Fibroblast of skin of right quadriceps (primary cell): ENCODE measurements around the gene RAD23B.
A peak's percentile ranks its signal among the peaks of the same experiment; 100 is the strongest.
"Not testable (repeated sequence)": the region's sequence is repeated elsewhere in the genome, so short reads cannot be mapped to it uniquely, and the experiment has no call there.

Experiments
- DNase-seq: peaks from one replicate; pipeline ENCODE4 v3.0.0-alpha.2; 2013

The RAD23B gene

GRCh38 chr9:107294756-107295155, 11.7 kb downstream of the RAD23B start:
- no peak for DNase-seq

- no peak for DNase-seq
These were observed 12.9 kb downstream of the RAD23B start for GRCh38 chr9:107295995-107296394.

GRCh38 chr9:107296592-107296991, 13.5 kb downstream of the RAD23B start:
- DNase-seq: not testable (repeated sequence)

GRCh38 chr9:107299437-107299836, 16.4 kb downstream of the RAD23B start:
- DNase-seq: no peak

GRCh38 chr9:107306308-107306707, 23.2 kb downstream of the RAD23B start:
- DNase-seq: no peak

GRCh38 chr9:107307331-107307730, 24.3 kb downstream of the RAD23B start:
- DNase-seq: no peak

GRCh38 chr9:107308461-107308860, 25.4 kb downstream of the RAD23B start:
- DNase-seq: no peak

GRCh38 chr9:107309271-107309670, 26.2 kb downstream of the RAD23B start:
- DNase-seq: peak; percentile 34

GRCh38 chr9:107312376-107313050, 29.4 kb downstream of the RAD23B start:
- peak; percentile 13 for DNase-seq

- no peak for DNase-seq
These were observed 30.5 kb downstream of the RAD23B start for GRCh38 chr9:107313555-107314096.

GRCh38 chr9:107314763-107315162, 31.7 kb downstream of the RAD23B start:
- DNase-seq: no peak

GRCh38 chr9:107316795-107317661, 33.9 kb downstream of the RAD23B start:
- no peak for DNase-seq

GRCh38 chr9:107322643-107323042, 39.6 kb downstream of the RAD23B start:
- no peak for DNase-seq

- DNase-seq: no peak
These were observed 40.9 kb downstream of the RAD23B start for GRCh38 chr9:107323836-107324585.

- DNase-seq: no peak
These were observed 42.8 kb downstream of the RAD23B start for GRCh38 chr9:107325842-107326241.

GRCh38 chr9:107328510-107328909, 45.4 kb downstream of the RAD23B start:
- no peak for DNase-seq

- no peak for DNase-seq
These were observed 47.3 kb downstream of the RAD23B start for GRCh38 chr9:107330420-107330819.

- DNase-seq: no peak
These were observed 49.8 kb downstream of the RAD23B start for GRCh38 chr9:107332883-107333282.

GRCh38 chr9:107333363-107333762, 50.3 kb downstream of the RAD23B start:
- no peak for DNase-seq

GRCh38 chr9:107334103-107334776, 51.2 kb downstream of the RAD23B start:
- DNase-seq: no peak

- DNase-seq: no peak
These were observed 52.3 kb downstream of the RAD23B start for GRCh38 chr9:107335331-107335730.

- peak; percentile 68 for DNase-seq
These were observed 53.8 kb downstream of the RAD23B start for GRCh38 chr9:107336718-107337360.
